A673 (cell line): ENCODE data around the gene CENATAC. TPM values are rescaled to one million over a fixed set of nuclear protein-coding genes. Genes with fewer than 3 reads are reported as not detected.

ENCODE experiments used
- BruUV-seq: library from RNA; stranded (reverse); fragments of 400-500 nt; replicated peaks from 2 replicates; lab custom pipeline; 2021; lab: Mats Ljungman, UMichigan
- CTCF ChIA-PET: fragments of 300-600 bp; sonication (Branson Sonifier 250); formaldehyde crosslinking; loops from one replicate; lab custom pipeline; 2022; ENCODE audit warnings: antibody characterized with exemption; lab: Charles Lee
- POLR2A ChIA-PET: fragments of 300-600 bp; sonication (Branson Sonifier 250); formaldehyde crosslinking; loops from one replicate; lab custom pipeline; 2022; ENCODE audit warnings: antibody characterized with exemption; ENCODE audit not compliant: low non-redundant PET; lab: Charles Lee
- DNase-seq: peaks from one replicate; pipeline ENCODE4 v3.0.0-alpha.2; 2015; ENCODE audit warnings: low spot score
- H3K27ac ChIP-seq: fragments of 200-600 bp; sonication (generic); 2 replicates; pipeline ENCODE4 v1.5.1; 2016; ENCODE audit warnings: mixed run types, low read depth, mild to moderate bottlenecking, mixed read lengths, antibody characterized with exemption, low read length; ENCODE audit not compliant: poor library complexity, severe bottlenecking
- H3K27me3 ChIP-seq: fragments of 200-600 bp; sonication (generic); replicated peaks from 2 replicates; pipeline ENCODE4 v1.6.1; 2017; ENCODE audit warnings: mixed run types, low read depth, mild to moderate bottlenecking, mixed read lengths, antibody characterized with exemption, low read length; ENCODE audit not compliant: insufficient read depth, poor library complexity
- H3K36me3 ChIP-seq: fragments of 200-600 bp; sonication (generic); 2 replicates; pipeline ENCODE4 v1.6.1; 2016; ENCODE audit warnings: mixed run types, mild to moderate bottlenecking, mixed read lengths, antibody characterized with exemption, low read length; ENCODE audit not compliant: insufficient read depth, poor library complexity, severe bottlenecking
- H3K4me1 ChIP-seq: fragments of 200-600 bp; sonication (generic); 2 replicates; pipeline ENCODE4 v1.6.1; 2017; ENCODE audit warnings: mixed run types, mild to moderate bottlenecking, mixed read lengths, antibody characterized with exemption, low read length; ENCODE audit not compliant: insufficient read depth, poor library complexity, severe bottlenecking
- H3K4me3 ChIP-seq: fragments of 200-600 bp; sonication (generic); 2 replicates; pipeline ENCODE4 v1.5.1; 2016; ENCODE audit warnings: low read depth, mixed run types, mild to moderate bottlenecking, mixed read lengths, low read length; ENCODE audit not compliant: poor library complexity, severe bottlenecking
- H3K9me3 ChIP-seq: fragments of 200-600 bp; sonication (generic); 2 replicates; pipeline ENCODE4 v1.6.1; 2016; ENCODE audit warnings: mixed run types, low read depth, mild to moderate bottlenecking, mixed read lengths, antibody characterized with exemption, low read length; ENCODE audit not compliant: poor library complexity, severe bottlenecking
- CTCF ChIP-seq: fragments of 300-800, 200-600 bp; sonication (generic); conservative IDR thresholded peaks from 2 replicates; pipeline ENCODE4 v1.5.1; 2017; ENCODE audit warnings: low read depth, mild to moderate bottlenecking, antibody characterized with exemption, low read length, moderate library complexity, mixed read lengths
- EZH2 ChIP-seq: fragments of 200-600 bp; sonication (generic); IDR thresholded peaks from 2 replicates; pipeline ENCODE4 v1.6.1; 2017; ENCODE audit warnings: borderline replicate concordance, low read depth, mild to moderate bottlenecking, mixed read lengths, antibody characterized with exemption, low read length; ENCODE audit not compliant: poor library complexity, severe bottlenecking
- intact Hi-C: fragments of 100-400 bp; cut with micrococcal nuclease; formaldehyde crosslinking; loops from one replicate; pipeline ENCODE4 v1.10.0; 2022; ENCODE audit not compliant: unreplicated experiment
- total RNA-seq: library from RNA; stranded (reverse); gene quantifications from 2 replicates; pipeline ENCODE4 v1.2.3, GENCODE V29; 2021

The CENATAC gene
- total RNA-seq, 1 experiment from 2014 or later = 57.4 TPM

- ChIA-PET POLR2A (no interaction called here), CTCF (interaction anchor here (0.6 kb wide), 1 partner anchor 165 kb away, joined by 3 read pairs; the partner anchor contains the start of gene DDX6)
- DNase-seq = peak; percentile 88
- no peaks in the 10 kb centered on the region for H3K9me3 ChIP-seq
- intact Hi-C loops = loop anchor here (1.0 to 2.0 kb wide), 2 partner anchors 49 to 265 kb away; no protein-coding TSS in a partner anchor
- H3K4me3 ChIP-seq = no peak within 1 kb of the TSS
- no peak for TF ChIP-seq EZH2
- TF ChIP-seq CTCF = peak; percentile 99
- H3K36me3 ChIP-seq = no peaks in the 10 kb centered on the region
- no peaks in the 10 kb centered on the region for H3K27me3 ChIP-seq
- H3K4me1 ChIP-seq = no peaks in the 10 kb centered on the region
- BruUV-seq = no TSS peak
- no peak within 1 kb of the TSS for H3K27ac ChIP-seq
Measured at GRCh38 chr11:118956094-118956846, 41.7 kb upstream of the CENATAC start, which contains the start of gene UPK2. Gene UPK2 (plus strand): TSS chr11:118956298. CDS start chr11:118956351, 53 bp downstream.

DNA sequence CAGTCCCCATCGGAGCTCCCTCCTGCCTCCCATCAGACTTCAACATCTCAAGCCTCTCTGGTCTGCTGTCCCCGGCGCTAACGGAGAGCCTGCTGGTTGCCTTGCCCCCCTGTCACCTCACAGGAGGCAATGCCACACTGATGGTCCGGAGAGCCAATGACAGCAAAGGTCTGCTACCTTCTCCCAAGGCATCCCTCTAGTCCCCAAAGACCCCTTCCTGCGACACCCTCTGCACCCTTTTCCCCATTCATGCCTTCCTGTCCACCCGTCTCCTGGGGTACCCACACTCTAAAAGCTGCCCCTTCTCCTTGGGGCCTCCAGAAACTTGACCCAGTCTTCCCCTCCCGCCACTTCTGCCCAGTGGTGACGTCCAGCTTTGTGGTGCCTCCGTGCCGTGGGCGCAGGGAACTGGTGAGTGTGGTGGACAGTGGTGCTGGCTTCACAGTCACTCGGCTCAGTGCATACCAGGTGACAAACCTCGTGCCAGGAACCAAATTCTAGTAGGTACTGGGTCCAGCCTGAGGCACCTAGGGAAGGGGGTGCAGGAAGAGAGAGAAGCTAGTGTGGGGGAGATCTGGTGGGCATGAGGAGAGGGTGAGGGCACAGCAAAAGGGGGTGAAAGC lies 41.0 kb upstream of the CENATAC start:
- ChIA-PET POLR2A (no interaction called here), CTCF (interaction anchor here (0.8 to 1.0 kb wide), 2 partner anchors 12 to 267 kb away, joined by 3 to 5 read pairs; no protein-coding TSS in a partner anchor)
- intact Hi-C loops = loop anchor here (1.0 to 2.0 kb wide), 2 partner anchors 50 to 266 kb away; no protein-coding TSS in a partner anchor
- no peak overlapping the region for H3K27ac ChIP-seq
- no peak overlapping the region for H3K4me3 ChIP-seq
- TF ChIP-seq CTCF (no peak), EZH2 (no peak)
- H3K36me3 ChIP-seq = no peaks in the 10 kb centered on the region
- no TSS peak for BruUV-seq
- no peaks in the 10 kb centered on the region for H3K4me1 ChIP-seq
- H3K9me3 ChIP-seq = no peaks in the 10 kb centered on the region
- DNase-seq = no peak
- no peaks in the 10 kb centered on the region for H3K27me3 ChIP-seq

DNA sequence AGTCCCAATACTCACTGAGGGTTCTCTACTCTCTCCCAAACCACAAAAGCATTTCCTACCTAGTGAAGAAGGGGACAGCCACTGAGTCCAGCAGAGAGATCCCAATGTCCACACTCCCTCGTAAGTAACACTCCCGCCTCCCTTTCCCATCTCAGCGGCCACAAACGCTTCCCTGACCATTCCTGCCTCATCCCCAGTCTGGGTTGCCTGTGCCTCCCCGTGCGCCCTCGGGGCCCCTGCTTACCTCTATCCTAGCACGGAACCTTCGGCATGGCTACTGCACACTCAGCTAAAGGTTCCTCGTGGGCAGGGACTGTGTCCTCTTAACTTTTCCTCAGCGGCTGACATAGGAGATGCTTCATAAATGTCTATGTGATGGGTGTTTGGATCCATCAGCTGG lies 40.4 kb upstream of the CENATAC start:
- H3K36me3 ChIP-seq = no peaks in the 10 kb centered on the region
- no peaks in the 10 kb centered on the region for H3K27me3 ChIP-seq
- H3K4me3 ChIP-seq = no peak overlapping the region
- no peak for TF ChIP-seq CTCF
- no peak for TF ChIP-seq EZH2
- POLR2A ChIA-PET = no interaction called here
- H3K4me1 ChIP-seq = no peaks in the 10 kb centered on the region
- CTCF ChIA-PET = interaction anchor here (0.8 to 1.0 kb wide), 2 partner anchors 13 to 268 kb away, joined by 3 to 5 read pairs; no protein-coding TSS in a partner anchor
- no peak overlapping the region for H3K27ac ChIP-seq
- intact Hi-C loops = loop anchor here (2.0 kb wide), 1 partner anchor 267 kb away; no protein-coding TSS in a partner anchor
- BruUV-seq = no TSS peak
- no peaks in the 10 kb centered on the region for H3K9me3 ChIP-seq
- no peak for DNase-seq
